Astrocyte (in vitro differentiated cells and primary cell): ENCODE data around the gene MBL2. TPM values are rescaled to one million over a fixed set of nuclear protein-coding genes. Genes with fewer than 3 reads are reported as not detected.

Experiments
- DNase-seq: peaks from one replicate; pipeline ENCODE4 v3.0.0-alpha.2; 2010; ENCODE audit warnings: low read depth
- FAIRE-seq: peaks from 2 replicates; lab custom pipeline; 2011; peaks lifted over from hg19 to GRCh38; lab: Jason Lieb, UNC
- H2AFZ ChIP-seq: 2 replicates; pipeline ENCODE4 v1.6.0; 2012; ENCODE audit warnings: low read depth, low read length, inconsistent platforms
- H3K27ac ChIP-seq: 2 replicates; pipeline ENCODE4 v1.5.1; 2011; ENCODE audit warnings: low read depth, low read length, inconsistent platforms
- H3K27me3 ChIP-seq: 2 replicates; pipeline ENCODE4 v1.6.0; 2011; ENCODE audit warnings: low read length, inconsistent platforms; ENCODE audit not compliant: insufficient read depth
- H3K36me3 ChIP-seq: 2 replicates; pipeline ENCODE4 v1.5.1; 2011; ENCODE audit warnings: low read length, inconsistent platforms; ENCODE audit not compliant: insufficient read depth
- H3K4me1 ChIP-seq: 2 replicates; pipeline ENCODE4 v1.5.1; 2011; ENCODE audit warnings: low read length, inconsistent platforms; ENCODE audit not compliant: insufficient read depth
- H3K4me2 ChIP-seq: 2 replicates; pipeline ENCODE4 v1.6.0; 2012; ENCODE audit warnings: low read length, inconsistent platforms
- H3K4me3 ChIP-seq: 2 replicates; pipeline ENCODE4 v1.5.1; 2011; ENCODE audit warnings: low read depth, mild to moderate bottlenecking, low read length, inconsistent platforms; ENCODE audit not compliant: insufficient read depth
- H3K79me2 ChIP-seq: 2 replicates; pipeline ENCODE4 v1.6.0; 2012; ENCODE audit warnings: mild to moderate bottlenecking, low read length, inconsistent platforms; ENCODE audit not compliant: insufficient read depth
- H3K9ac ChIP-seq: 2 replicates; pipeline ENCODE4 v1.6.0; 2012; ENCODE audit warnings: mild to moderate bottlenecking, low read length, inconsistent platforms
- H3K9me3 ChIP-seq: 2 replicates; pipeline ENCODE4 v1.5.1; 2012; ENCODE audit warnings: low read depth, mild to moderate bottlenecking, low read length, inconsistent platforms; ENCODE audit not compliant: insufficient read depth
- H4K20me1 ChIP-seq: 2 replicates; pipeline ENCODE4 v1.6.0; 2012; ENCODE audit warnings: low read length, inconsistent platforms; ENCODE audit not compliant: insufficient read depth
- H3K27ac Mint-ChIP-seq: one replicate; pipeline ENCODE4 v1.8.0; 2021; ENCODE audit warnings: mild to moderate bottlenecking, mixed read lengths; ENCODE audit not compliant: unreplicated experiment
- H3K27me3 Mint-ChIP-seq: one replicate; pipeline ENCODE4 v1.8.0; 2021; ENCODE audit warnings: low read depth, mixed read lengths; ENCODE audit not compliant: unreplicated experiment
- H3K36me3 Mint-ChIP-seq: one replicate; pipeline ENCODE4 v1.8.0; 2021; ENCODE audit warnings: low read depth, mixed read lengths; ENCODE audit not compliant: unreplicated experiment
- H3K4me1 Mint-ChIP-seq: one replicate; pipeline ENCODE4 v1.8.0; 2021; ENCODE audit warnings: low read depth, mixed read lengths; ENCODE audit not compliant: unreplicated experiment
- H3K4me3 Mint-ChIP-seq: one replicate; pipeline ENCODE4 v1.8.0; 2021; ENCODE audit warnings: mild to moderate bottlenecking, moderate library complexity, mixed read lengths; ENCODE audit not compliant: unreplicated experiment
- H3K9me3 Mint-ChIP-seq: one replicate; pipeline ENCODE4 v1.8.0; 2021; ENCODE audit warnings: mild to moderate bottlenecking, mixed read lengths; ENCODE audit not compliant: unreplicated experiment
- EZH2 ChIP-seq: IDR thresholded peaks from 2 replicates; pipeline ENCODE4 v1.6.1; 2012; ENCODE audit warnings: mild to moderate bottlenecking, low read length, inconsistent platforms; ENCODE audit not compliant: insufficient read depth
- total RNA-seq: library from RNA; stranded (reverse); gene quantifications from 2 replicates; pipeline ENCODE4 v1.2.1, GENCODE V29; 2021
- TF ChIP-seq, protein P1 (sequence below): IDR thresholded peaks from 2 replicates; pipeline ENCODE4 v1.5.1; 2011; ENCODE audit warnings: low read depth, mild to moderate bottlenecking, inconsistent platforms, low read length, moderate library complexity; ENCODE audit not compliant: insufficient read depth

Gene MBL2
- total RNA-seq, 1 donor from 2014 or later, result not detected

DNA sequence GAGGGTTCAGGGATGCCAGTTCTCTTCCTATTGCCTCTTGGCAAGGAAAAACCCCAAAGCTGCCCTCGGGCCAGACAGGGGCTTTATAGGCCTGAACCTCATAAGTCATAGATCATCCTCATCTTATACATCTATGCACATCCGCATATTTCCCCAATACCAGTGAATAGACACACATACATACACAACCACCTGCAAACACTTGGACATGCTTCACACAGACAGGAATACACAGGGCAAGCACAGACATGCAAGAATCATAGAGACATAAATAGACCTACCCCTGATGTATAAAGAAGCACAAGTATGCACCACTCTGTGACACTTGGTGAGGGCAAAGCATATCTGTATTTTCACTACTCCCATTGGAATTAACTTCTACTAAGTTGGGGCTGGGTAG is 30.7 kb downstream of the MBL2 start:
- Mint-ChIP-seq H3K9me3 (no peaks in the 10 kb centered on the region), H3K4me3 (no peak overlapping the region), H3K27ac (no peak overlapping the region), H3K36me3 (no peaks in the 10 kb centered on the region), H3K27me3 (no peaks in the 10 kb centered on the region), H3K4me1 (peaks cover 2% of the 10 kb centered on the region)
- Histone ChIP-seq H3K9me3 (no peaks in the 10 kb centered on the region), H3K79me2 (no peaks in the 10 kb centered on the region), H3K4me1 (no peaks in the 10 kb centered on the region), H3K27ac (no peak overlapping the region), H2AFZ (no peak overlapping the region), H3K36me3 (no peaks in the 10 kb centered on the region), H3K4me2 (no peak overlapping the region), H4K20me1 (no peaks in the 10 kb centered on the region), H3K9ac (no peak overlapping the region), H3K27me3 (no peaks in the 10 kb centered on the region), H3K4me3 (no peak overlapping the region)
- no peak for FAIRE-seq
- DNase-seq, result no peak
- TF ChIP-seq, protein P1, sequence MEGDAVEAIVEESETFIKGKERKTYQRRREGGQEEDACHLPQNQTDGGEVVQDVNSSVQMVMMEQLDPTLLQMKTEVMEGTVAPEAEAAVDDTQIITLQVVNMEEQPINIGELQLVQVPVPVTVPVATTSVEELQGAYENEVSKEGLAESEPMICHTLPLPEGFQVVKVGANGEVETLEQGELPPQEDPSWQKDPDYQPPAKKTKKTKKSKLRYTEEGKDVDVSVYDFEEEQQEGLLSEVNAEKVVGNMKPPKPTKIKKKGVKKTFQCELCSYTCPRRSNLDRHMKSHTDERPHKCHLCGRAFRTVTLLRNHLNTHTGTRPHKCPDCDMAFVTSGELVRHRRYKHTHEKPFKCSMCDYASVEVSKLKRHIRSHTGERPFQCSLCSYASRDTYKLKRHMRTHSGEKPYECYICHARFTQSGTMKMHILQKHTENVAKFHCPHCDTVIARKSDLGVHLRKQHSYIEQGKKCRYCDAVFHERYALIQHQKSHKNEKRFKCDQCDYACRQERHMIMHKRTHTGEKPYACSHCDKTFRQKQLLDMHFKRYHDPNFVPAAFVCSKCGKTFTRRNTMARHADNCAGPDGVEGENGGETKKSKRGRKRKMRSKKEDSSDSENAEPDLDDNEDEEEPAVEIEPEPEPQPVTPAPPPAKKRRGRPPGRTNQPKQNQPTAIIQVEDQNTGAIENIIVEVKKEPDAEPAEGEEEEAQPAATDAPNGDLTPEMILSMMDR, result no peak
- TF ChIP-seq EZH2, result no peak

DNA sequence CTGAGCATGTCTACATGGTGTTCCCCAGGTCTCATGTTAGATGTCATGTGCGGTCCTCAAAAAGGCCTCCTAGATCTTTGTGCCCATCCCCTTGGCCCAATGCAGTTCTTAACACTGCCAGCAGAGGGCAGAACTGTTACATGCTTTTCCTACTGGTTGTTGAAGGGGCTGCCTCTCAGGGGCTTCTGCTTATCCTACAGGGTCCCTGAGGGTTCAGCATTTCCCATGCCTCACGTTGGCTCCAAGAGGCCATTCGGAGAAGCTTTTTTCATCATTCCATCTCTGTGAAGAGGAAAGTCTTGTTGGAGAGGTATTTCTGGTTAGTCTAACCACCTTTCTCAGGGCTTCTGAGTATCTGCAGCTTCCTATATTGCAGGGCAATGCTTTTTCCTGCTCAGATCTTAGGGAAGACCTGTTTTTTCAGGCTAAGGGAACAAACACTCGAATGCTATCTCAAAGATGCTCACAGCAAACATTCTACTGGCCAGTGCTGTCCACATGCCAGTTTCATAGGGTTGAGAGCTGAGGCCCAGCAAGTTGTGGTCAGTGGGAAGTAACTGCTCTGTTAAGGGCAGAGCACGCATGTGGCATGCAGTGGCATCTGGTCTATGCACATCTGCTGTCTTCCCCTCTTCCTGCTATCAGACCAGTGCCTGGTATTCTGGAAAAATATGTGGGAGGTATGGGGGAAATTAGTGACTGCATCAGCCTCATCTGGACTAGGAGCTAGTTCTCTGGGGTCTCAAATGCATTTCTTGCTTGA is 31.5 kb downstream of the MBL2 start:
- Histone ChIP-seq H3K9ac (no peak overlapping the region), H3K27ac (no peak overlapping the region), H3K4me1 (no peaks in the 10 kb centered on the region), H2AFZ (no peak overlapping the region), H3K36me3 (no peaks in the 10 kb centered on the region), H3K9me3 (no peaks in the 10 kb centered on the region), H4K20me1 (no peaks in the 10 kb centered on the region), H3K79me2 (no peaks in the 10 kb centered on the region), H3K4me3 (no peak overlapping the region), H3K27me3 (no peaks in the 10 kb centered on the region), H3K4me2 (no peak overlapping the region)
- Mint-ChIP-seq H3K9me3 (no peaks in the 10 kb centered on the region), H3K4me3 (no peak overlapping the region), H3K27ac (no peak overlapping the region), H3K27me3 (no peaks in the 10 kb centered on the region), H3K36me3 (no peaks in the 10 kb centered on the region), H3K4me1 (peaks cover 2% of the 10 kb centered on the region)
- TF ChIP-seq, protein P1, result peak; percentile 74
- no peak for TF ChIP-seq EZH2
- FAIRE-seq (no peak), DNase-seq (no peak)

DNA sequence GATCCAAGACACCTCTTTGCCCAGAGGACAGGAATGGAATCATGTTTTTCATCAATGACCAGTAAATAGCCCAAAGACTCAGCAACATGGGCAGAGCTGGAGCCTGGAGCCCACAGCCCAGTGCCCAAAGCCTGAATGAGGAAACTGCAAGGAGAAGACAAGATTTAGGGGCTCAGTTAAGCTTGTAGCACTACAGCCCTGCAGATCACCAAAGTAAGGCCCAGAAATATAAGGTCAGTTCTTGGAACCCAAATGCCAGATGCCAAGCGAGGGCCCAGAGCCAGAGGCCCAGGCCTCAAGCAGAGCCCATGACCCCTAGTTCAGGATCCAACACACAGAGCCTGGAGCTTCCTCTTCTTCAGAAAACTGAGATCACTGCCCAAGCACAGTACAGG is 32.4 kb downstream of the MBL2 start:
- H3K27me3 Mint-ChIP-seq, result no peaks in the 10 kb centered on the region
- DNase-seq, result no peak
- Histone ChIP-seq H3K36me3 (no peaks in the 10 kb centered on the region), H3K79me2 (no peaks in the 10 kb centered on the region), H3K9me3 (no peaks in the 10 kb centered on the region), H4K20me1 (no peaks in the 10 kb centered on the region), H3K4me3 (no peak overlapping the region), H3K27ac (no peak overlapping the region), H3K9ac (no peak overlapping the region), H3K4me2 (no peak overlapping the region), H3K4me1 (no peaks in the 10 kb centered on the region), H2AFZ (no peak overlapping the region), H3K27me3 (no peaks in the 10 kb centered on the region)
- FAIRE-seq, result no peak
- H3K4me1 Mint-ChIP-seq, result peaks cover 2% of the 10 kb centered on the region
- no peak overlapping the region for H3K27ac Mint-ChIP-seq
- no peaks in the 10 kb centered on the region for H3K9me3 Mint-ChIP-seq
- TF ChIP-seq, protein P1, result no peak
- TF ChIP-seq EZH2, result no peak
- no peaks in the 10 kb centered on the region for H3K36me3 Mint-ChIP-seq
- H3K4me3 Mint-ChIP-seq, result no peak overlapping the region
